CMK (cell line): ENCODE results near the gene POLE4.

Experiments
- DNase-seq: peaks from one replicate; pipeline ENCODE4 v3.0.0-alpha.2; 2010; ENCODE audit warnings: low read depth

The POLE4 gene

GRCh38 chr2:74958274-74959105 is at the start of gene POLE4:
Gene POLE4 (plus strand): TSS chr2:74958643. CDS start chr2:74958680, 37 bp downstream.
- DNase-seq: peak; percentile 77

GRCh38 chr2:74908748-74909444 is 49.5 kb upstream of the POLE4 start:
- DNase-seq: no peak

GRCh38 chr2:74910245-74910644 is 48.2 kb upstream of the POLE4 start:
- DNase-seq: no peak

GRCh38 chr2:74911061-74911460 is 47.4 kb upstream of the POLE4 start:
- DNase-seq: no peak

- DNase-seq: no peak
These were observed 42.7 kb upstream of the POLE4 start for GRCh38 chr2:74915743-74916142.

GRCh38 chr2:74916394-74916793 is 42.0 kb upstream of the POLE4 start:
- DNase-seq: no peak

GRCh38 chr2:74917702-74918619 is 40.5 kb upstream of the POLE4 start:
- DNase-seq: no peak

GRCh38 chr2:74919827-74920226 is 38.6 kb upstream of the POLE4 start:
- no peak for DNase-seq

- DNase-seq: no peak
These were observed 37.2 kb upstream of the POLE4 start for GRCh38 chr2:74921236-74921736.

GRCh38 chr2:74922592-74923227 is 35.7 kb upstream of the POLE4 start:
- DNase-seq: no peak

GRCh38 chr2:74924463-74925265 is 33.8 kb upstream of the POLE4 start:
- DNase-seq: no peak

- DNase-seq: no peak
These were observed 33.1 kb upstream of the POLE4 start for GRCh38 chr2:74925361-74925786.

GRCh38 chr2:74927621-74928020 is 30.8 kb upstream of the POLE4 start:
- no peak for DNase-seq

GRCh38 chr2:74930811-74931486 is 27.5 kb upstream of the POLE4 start:
- DNase-seq: no peak

GRCh38 chr2:74931940-74932339 is 26.5 kb upstream of the POLE4 start:
- DNase-seq: no peak

- no peak for DNase-seq
These were observed 22.5 kb upstream of the POLE4 start for GRCh38 chr2:74935975-74936391.

GRCh38 chr2:74937221-74937880 is 21.1 kb upstream of the POLE4 start:
- DNase-seq: no peak

- DNase-seq: no peak
These were observed 20.2 kb upstream of the POLE4 start for GRCh38 chr2:74938264-74938663.
